T-cell (primary cell): Measurements from ENCODE around the gene PRR9. TPM values are rescaled to one million over a fixed set of nuclear protein-coding genes. Genes with fewer than 3 reads are reported as not detected.

Source experiments
- ATAC-seq, 4 experiments: fragments of 200-7000 bp in 3 of 4; fragments of 150-1000 bp in 1 of 4; cut with Tn5 transposase; replicated peaks in 1 of 4; 1 replicate in 3 of 4; 2 replicates in 1 of 4; pipeline ENCODE4 v1.10.0; 2021; ENCODE audit warnings: moderate library complexity in 3 of 4, mild to moderate bottlenecking in 2 of 4, moderate number of reproducible peaks in 1 of 4
- CTCF ChIA-PET, 2 donors: fragments of 300-600 bp; sonication (Branson Sonifier 250); formaldehyde crosslinking; loops; one replicate each; lab custom pipeline; 2022; ENCODE audit warnings: antibody characterized with exemption in 2 of 2; lab: Charles Lee
- POLR2A ChIA-PET, 2 donors: fragments of 300-600 bp; sonication (Branson Sonifier 250); formaldehyde crosslinking; loops; one replicate each; lab custom pipeline; 2022; ENCODE audit warnings: antibody characterized with exemption in 2 of 2; lab: Charles Lee
- DNase-seq, 35 experiments: peaks; one replicate each; pipeline versions ENCODE4 v3.0.0 to v3.0.0-alpha.2; 2013 to 2023
- H3K27ac ChIP-seq: one replicate; pipeline ENCODE4 v1.5.1; 2013; ENCODE audit warnings: low read length
- H3K27me3 ChIP-seq, 2 experiments: replicated peaks in 1 of 2; 1 replicate in 1 of 2; 2 replicates in 1 of 2; pipeline versions ENCODE4 v1.6.1 to v1.7.0; 2013; ENCODE audit warnings: low read length in 1 of 2, mixed read lengths in 1 of 2; ENCODE audit not compliant: control insufficient read depth in 2 of 2, insufficient read depth in 2 of 2; ENCODE audit errors: extremely low read depth in 1 of 2
- H3K36me3 ChIP-seq, 2 donors: 1 replicate in 1 of 2; 2 replicates in 1 of 2; pipeline versions ENCODE4 v1.6.1 to v1.7.0; 2013; ENCODE audit warnings: low read length in 1 of 2; ENCODE audit not compliant: control insufficient read depth in 2 of 2, insufficient read depth in 1 of 2; ENCODE audit errors: extremely low read depth in 1 of 2
- H3K4me1 ChIP-seq, 2 experiments: 1 replicate in 1 of 2; 2 replicates in 1 of 2; pipeline versions ENCODE4 v1.6.1 to v1.7.0; 2013; ENCODE audit warnings: low read length in 2 of 2, mixed read lengths in 1 of 2; ENCODE audit not compliant: insufficient read depth in 2 of 2, control insufficient read depth in 1 of 2; ENCODE audit errors: extremely low read depth in 1 of 2
- H3K4me3 ChIP-seq, 2 donors: 1 replicate in 1 of 2; 2 replicates in 1 of 2; pipeline versions ENCODE4 v1.5.1 to v1.7.0; 2013; ENCODE audit warnings: mild to moderate bottlenecking in 2 of 2, low read length in 1 of 2, moderate library complexity in 1 of 2; ENCODE audit not compliant: control insufficient read depth in 1 of 2; ENCODE audit errors: extremely low read depth in 1 of 2
- H3K9me3 ChIP-seq: 2 replicates; pipeline ENCODE4 v1.7.0; 2013
- H3K27ac Mint-ChIP-seq, 2 donors: one replicate each; pipeline ENCODE4 v1.8.0; 2020 to 2021; ENCODE audit warnings: mild to moderate bottlenecking in 2 of 2, mixed read lengths in 2 of 2
- H3K27me3 Mint-ChIP-seq, 2 donors: one replicate each; pipeline ENCODE4 v1.8.0; 2021 to 2022; ENCODE audit warnings: mixed read lengths in 2 of 2
- H3K36me3 Mint-ChIP-seq: one replicate; pipeline ENCODE4 v1.8.0; 2021; ENCODE audit warnings: mixed read lengths
- H3K4me1 Mint-ChIP-seq, 3 donors: one replicate each; pipeline ENCODE4 v1.8.0; 2020 to 2022; ENCODE audit warnings: mixed read lengths in 3 of 3, mild to moderate bottlenecking in 1 of 3
- H3K4me3 Mint-ChIP-seq, 3 donors: one replicate each; pipeline ENCODE4 v1.8.0; 2020 to 2022; ENCODE audit warnings: mild to moderate bottlenecking in 3 of 3, mixed read lengths in 3 of 3, moderate library complexity in 3 of 3
- H3K9me3 Mint-ChIP-seq, 3 donors: one replicate each; pipeline ENCODE4 v1.8.0; 2020 to 2022; ENCODE audit warnings: mixed read lengths in 3 of 3
- WGBS: methylation state at CpG from one replicate; pipeline ENCODE4 v1.1.5; 2013; ENCODE audit warnings: missing lambda C conversion rate; ENCODE audit not compliant: insufficient coverage; 5-methylcytosine and 5-hydroxymethylcytosine counted together
- total RNA-seq, 35 experiments: library from RNA in 6 of 35; stranded (reverse) in 6 of 35; fragments of 120-200 nt in 1 of 35; gene quantifications; one replicate each; pipeline versions ENCODE4 v1.2.1 to v1.2.4 and lab custom pipeline; 2013 to 2026

PRR9 gene
- total RNA-seq, 5 donors from 2014 or later (not counting 1 experiment from before 2014, with no cell fraction given), result not detected

DNA sequence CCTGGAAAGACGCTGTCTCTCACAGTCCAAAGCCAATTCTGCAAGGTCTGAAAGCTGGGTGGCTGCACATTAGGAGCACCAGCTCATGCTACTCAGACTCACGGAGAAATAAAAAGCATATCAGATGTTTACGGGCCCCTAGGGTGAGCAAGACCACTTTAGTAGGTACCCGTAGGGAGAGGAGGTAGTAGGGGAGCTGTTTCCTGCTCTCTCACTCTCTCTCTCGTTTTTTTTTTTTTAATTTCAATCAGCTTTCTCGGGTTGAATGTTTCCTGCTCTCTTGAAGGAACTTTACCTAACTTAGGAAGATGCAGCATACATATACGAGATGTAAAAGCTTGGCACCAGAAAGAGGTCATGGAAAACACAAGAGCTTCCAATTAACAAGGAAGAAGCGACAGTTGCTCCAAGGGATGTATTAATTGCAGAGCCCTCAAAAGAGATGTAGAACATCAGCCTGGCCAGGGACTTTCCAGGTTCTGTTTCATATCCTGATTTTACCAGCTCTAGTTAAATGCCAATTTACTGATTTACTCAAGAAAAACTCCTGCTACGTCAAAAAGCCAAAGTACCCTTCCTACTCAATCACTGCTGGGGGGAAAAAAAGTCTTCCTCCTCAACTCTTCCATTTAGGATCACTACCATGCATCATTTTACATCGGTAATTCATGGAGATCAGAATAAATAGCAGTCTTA is 45.2 kb downstream of the PRR9 start:
- 36% methylated on average over 3 of the region's 10 CpGs for WGBS
- Mint-ChIP-seq H3K27ac (peak overlapping the region in 1 of 2 donors; percentile 36), H3K27me3 (peaks cover 45 to 54% of the 10 kb centered on the region in 2 donors), H3K4me3 (peak overlapping the region; percentile 61 to 84 (median 70)), H3K9me3 (no peaks in the 10 kb centered on the region), H3K36me3 (no peaks in the 10 kb centered on the region), H3K4me1 (peaks cover 25 to 36% (median 27%) of the 10 kb centered on the region in 3 donors)
- DNase-seq, result no peak
- Histone ChIP-seq H3K9me3 (no peaks in the 10 kb centered on the region), H3K4me1 (peaks cover 12 to 18% of the 10 kb centered on the region in 2 experiments), H3K36me3 (no peaks in the 10 kb centered on the region), H3K4me3 (peak overlapping the region in 1 of 2 donors; percentile 52), H3K27me3 (peaks cover 15 to 27% of the 10 kb centered on the region in 2 experiments), H3K27ac (no peak overlapping the region)
- ChIA-PET POLR2A (no interaction called here), CTCF (no interaction called here)
- ATAC-seq, result no peak

DNA sequence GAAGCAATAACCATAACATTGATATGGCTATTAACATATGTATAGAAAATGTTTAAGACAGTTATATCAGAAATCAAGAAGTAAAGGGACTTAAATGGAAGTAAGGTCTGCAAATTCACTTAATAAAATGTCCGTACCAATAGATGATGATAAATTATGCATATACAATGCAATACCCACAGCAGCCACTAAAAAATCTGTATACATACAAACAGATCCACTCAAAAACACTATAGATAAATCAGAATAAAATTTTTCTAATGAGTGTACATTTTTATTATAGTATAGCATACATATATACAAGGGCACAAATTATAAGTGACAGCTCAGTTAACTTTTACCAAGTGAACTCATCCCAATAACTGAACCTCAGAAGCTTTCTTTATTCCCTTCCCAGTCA is 48.1 kb downstream of the PRR9 start:
- H3K9me3 ChIP-seq, result no peaks in the 10 kb centered on the region
- peaks cover 21 to 24% (median 21%) of the 10 kb centered on the region in 3 donors for H3K4me1 Mint-ChIP-seq
- no peaks in the 10 kb centered on the region for H3K9me3 Mint-ChIP-seq
- POLR2A ChIA-PET, result no interaction called here
- H3K4me1 ChIP-seq, result peaks cover 12 to 18% of the 10 kb centered on the region in 2 experiments
- H3K36me3 ChIP-seq, result no peaks in the 10 kb centered on the region
- no peak overlapping the region for H3K4me3 ChIP-seq
- CTCF ChIA-PET, result interaction anchor here in 1 of 2 donors (0.5 kb wide), 1 partner anchor 377 kb away, joined by 5 read pairs; no protein-coding TSS in a partner anchor
- no peak overlapping the region for H3K4me3 Mint-ChIP-seq
- no peak overlapping the region for H3K27ac Mint-ChIP-seq
- no peak overlapping the region for H3K27ac ChIP-seq
- DNase-seq, result no peak
- ATAC-seq, result no peak
- H3K27me3 Mint-ChIP-seq, result peaks cover 57 to 68% of the 10 kb centered on the region in 2 donors
- H3K27me3 ChIP-seq, result peaks cover 15 to 22% of the 10 kb centered on the region in 2 experiments
- no CpG with 5 or more reads among the region's 1 CpG for WGBS
- H3K36me3 Mint-ChIP-seq, result no peaks in the 10 kb centered on the region

Other genes with a start within 250 kb of the PRR9 start
- gene SPRR4, start 246.9 kb upstream of the PRR9 start, total RNA-seq, result not detected
- gene SPRR1A, start 233.5 kb upstream of the PRR9 start, total RNA-seq, result not detected
- gene SPRR3, start 215.8 kb upstream of the PRR9 start, total RNA-seq, result not detected
- gene SPRR1B, start 186.4 kb upstream of the PRR9 start, total RNA-seq, result not detected
- gene SPRR2D, start 176.5 kb upstream of the PRR9 start, total RNA-seq, result not detected
- gene SPRR2A, start 160.1 kb upstream of the PRR9 start, total RNA-seq, result not detected
- not detected for gene SPRR2B, start 146.0 kb upstream of the PRR9 start, total RNA-seq
- not detected for gene SPRR2E, start 123.1 kb upstream of the PRR9 start, total RNA-seq
- not detected for gene SPRR2F, start 104.1 kb upstream of the PRR9 start, total RNA-seq
- gene SPRR2G, start 66.7 kb upstream of the PRR9 start, total RNA-seq, result not detected
- gene LELP1, start 14.2 kb upstream of the PRR9 start, total RNA-seq, result not detected
- gene LORICRIN, start 42.1 kb downstream of the PRR9 start, total RNA-seq, result under 1 TPM in 1 of 5 donors, not detected in 4; 0.20 TPM
- not detected for gene PGLYRP3, start 95.4 kb downstream of the PRR9 start, total RNA-seq
- gene PGLYRP4, start 131.3 kb downstream of the PRR9 start, total RNA-seq, result not detected
- gene S100A9, start 140.3 kb downstream of the PRR9 start, total RNA-seq, result 10 to 100 TPM in 1 of 5 donors, 1 to 10 TPM in 2, under 1 TPM in 1, not detected in 1; 0.98 to 11.5 (median 2.5) TPM
- 1 to 10 TPM in 1 of 5 donors, not detected in 4; 1.1 TPM for gene S100A12, start 158.0 kb downstream of the PRR9 start, total RNA-seq
- 1 to 10 TPM in 2 of 5 donors, not detected in 3; 1.1 to 3.8 TPM for gene S100A8, start 173.5 kb downstream of the PRR9 start, total RNA-seq
- not detected for gene S100A7A, start 198.9 kb downstream of the PRR9 start, total RNA-seq
- gene S100A7, start 243.1 kb downstream of the PRR9 start, total RNA-seq, result not detected